Measurements from ENCODE around the gene ARCN1. TPM values are rescaled to one million over a fixed set of nuclear protein-coding genes. Genes with fewer than 3 reads are reported as not detected.
A peak's percentile ranks its signal among the peaks of the same experiment; 100 is the strongest.

The ARCN1 gene
- total and polyA plus RNA-seq, 9 of the 15 experiments (the other 6 are each of a cell fraction or from before 2014, with no cell fraction given) = 30.0 to 224 (median 76.4) TPM

GRCh38 chr11:118607401-118608359 lies 35.5 kb downstream of the ARCN1 start, which contains the start of gene PHLDB1 (continued):
- TF ChIP-seq PTTG1 (tag; IDR thresholded peaks at IDR 0.05; ENCODE audit: low read depth) (no peak), KLF6 (CRISPR knock-in tag; IDR thresholded peaks at IDR 0.05; ENCODE audit: borderline replicate concordance) (no peak), ZBTB8A (IDR thresholded peaks at IDR 0.05; ENCODE audit: partially characterized antibody) (no peak), NFRKB (IDR thresholded peaks at IDR 0.05; ENCODE audit: low read depth) (no peak), ZNF444 (CRISPR knock-in tag; IDR thresholded peaks at IDR 0.05) (no peak), SAP30 (IDR thresholded peaks at IDR 0.05; ENCODE audit: borderline replicate concordance, insufficient read depth, low read depth, low read length, poor library complexity, severe bottlenecking) (no peak), CHD4 (IDR thresholded peaks at IDR 0.05; ENCODE audit: insufficient read depth, insufficient replicate concordance, low read depth, low read length, poor library complexity, severe bottlenecking) (no peak), EHMT2 (IDR thresholded peaks at IDR 0.05) (no peak), TAF9B (IDR thresholded peaks at IDR 0.05; ENCODE audit: partially characterized antibody) (no peak), BRF1 (IDR thresholded peaks at IDR 0.05; ENCODE audit: borderline replicate concordance, extremely low read depth, insufficient read length) (no peak), DLX4 (CRISPR knock-in tag; IDR thresholded peaks at IDR 0.05) (no peak), MCM2 (IDR thresholded peaks at IDR 0.05; ENCODE audit: low read depth) (no peak), KDM5B (IDR thresholded peaks at IDR 0.05; ENCODE audit: insufficient replicate concordance, low read depth, low read length) (no peak), FOXO4 (CRISPR knock-in tag; IDR thresholded peaks at IDR 0.05) (no peak), VEZF1 (CRISPR knock-in tag; IDR thresholded peaks at IDR 0.05) (peak; percentile 63), TSC22D4 (tag; IDR thresholded peaks at IDR 0.05) (no peak), E2F6 (IDR thresholded peaks at IDR 0.05; ENCODE audit: borderline replicate concordance in 1 of 2, extremely low read depth in 1 of 2, insufficient read depth in 1 of 2, insufficient read length in 1 of 2, low read depth in 1 of 2, low read length in 1 of 2, poor library complexity in 1 of 2, severe bottlenecking in 1 of 2) (peak in 1 of 2 experiments; percentile 82), SMAD3 (CRISPR knock-in tag; conservative IDR thresholded peaks at IDR 0.05) (no peak), CGGBP1 (CRISPR knock-in tag; IDR thresholded peaks at IDR 0.05) (no peak)

All from K562 (cell line).